ENCODE measurements around the gene OR51M1.
"Not testable (repeated sequence)": the region's sequence is repeated elsewhere in the genome, so short reads cannot be mapped to it uniquely, and the experiment has no call there.

OR51M1 gene, protein sequence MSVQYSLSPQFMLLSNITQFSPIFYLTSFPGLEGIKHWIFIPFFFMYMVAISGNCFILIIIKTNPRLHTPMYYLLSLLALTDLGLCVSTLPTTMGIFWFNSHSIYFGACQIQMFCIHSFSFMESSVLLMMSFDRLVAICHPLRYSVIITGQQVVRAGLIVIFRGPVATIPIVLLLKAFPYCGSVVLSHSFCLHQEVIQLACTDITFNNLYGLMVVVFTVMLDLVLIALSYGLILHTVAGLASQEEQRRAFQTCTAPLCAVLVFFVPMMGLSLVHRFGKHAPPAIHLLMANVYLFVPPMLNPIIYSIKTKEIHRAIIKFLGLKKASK

DNA sequence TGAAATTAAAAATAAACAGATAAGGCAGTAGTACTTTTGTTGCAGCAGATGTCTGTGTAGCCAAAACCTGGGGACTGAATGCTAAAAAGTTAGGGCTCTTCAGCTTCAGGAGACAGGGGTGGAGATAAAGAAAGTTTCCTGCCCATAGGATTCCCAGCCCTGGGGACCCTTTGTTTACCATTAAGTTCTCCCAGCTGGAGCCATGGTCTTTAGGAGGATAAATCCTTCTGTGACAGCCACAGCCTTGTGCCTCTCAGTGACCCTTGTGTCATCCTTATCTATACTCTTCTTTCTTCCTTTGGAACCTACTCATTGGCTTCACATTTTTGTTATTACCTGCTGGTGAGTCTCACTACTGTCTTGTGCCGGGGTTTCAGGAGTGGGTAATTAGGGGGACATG, at the start of gene OR51M1:
TSS of gene OR51M1 (plus strand) at position 237 of the 400 bp plus-strand sequence. CDS start 5,587 bp downstream, outside the sequence.
- no peak for DNase-seq

DNA sequence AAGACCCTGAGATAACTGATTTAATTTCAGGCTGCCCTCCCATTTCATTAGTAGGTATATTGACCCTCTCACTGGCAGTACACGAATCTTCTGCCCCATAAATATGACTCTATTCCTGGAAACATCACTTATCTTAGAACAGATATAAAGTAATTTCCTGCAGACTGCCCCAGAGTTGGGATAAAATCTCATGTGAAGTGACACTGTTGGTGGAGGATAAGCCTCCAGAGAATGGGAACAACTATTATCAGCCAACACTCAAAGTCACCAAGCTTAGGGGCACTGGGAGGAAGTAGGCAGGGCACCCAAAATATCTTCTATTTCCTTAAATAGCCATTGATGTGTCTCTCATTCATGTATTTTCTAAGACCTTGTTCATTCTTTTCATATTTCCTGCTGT, 48.4 kb upstream of the OR51M1 start:
- no peak for DNase-seq

DNA sequence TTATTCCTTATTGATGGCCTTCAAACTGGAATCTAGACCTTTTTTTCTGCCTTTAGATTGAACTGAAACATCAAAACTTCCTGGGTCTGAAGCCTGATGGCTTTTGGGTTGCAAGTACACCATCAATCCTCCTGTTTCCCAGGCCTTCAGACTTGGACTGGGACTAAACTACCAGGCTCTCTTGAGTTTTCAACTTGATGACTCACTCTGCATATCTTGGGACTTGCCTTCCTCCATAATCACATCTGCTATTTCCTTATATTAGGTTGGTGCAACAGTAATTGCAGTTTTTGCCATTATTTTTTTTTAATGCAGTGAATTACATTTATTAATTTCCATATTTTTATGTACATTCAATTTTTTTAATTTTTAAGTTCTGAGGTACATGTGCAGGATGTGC, 47.3 kb upstream of the OR51M1 start:
- no peak for DNase-seq

DNA sequence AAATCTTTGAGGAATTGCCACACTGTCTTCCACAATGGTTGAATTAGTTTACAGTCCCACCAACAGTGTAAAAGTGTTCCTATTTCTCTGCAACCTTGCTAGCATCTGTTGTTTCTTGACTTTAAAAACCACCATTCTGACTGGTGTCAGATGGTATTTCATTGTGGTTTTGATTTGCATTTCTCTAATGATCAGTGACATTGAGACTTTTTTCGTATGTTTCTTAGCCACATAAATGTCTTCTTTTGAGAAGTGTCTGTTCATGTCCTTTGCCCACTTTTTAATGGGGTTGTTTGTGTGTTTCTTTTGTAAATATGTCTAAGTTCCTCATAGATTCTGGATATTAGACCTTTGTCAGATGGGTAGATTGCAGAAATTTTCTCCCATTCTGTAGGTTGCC, 46.4 kb upstream of the OR51M1 start:
- not testable (repeated sequence) for DNase-seq

DNA sequence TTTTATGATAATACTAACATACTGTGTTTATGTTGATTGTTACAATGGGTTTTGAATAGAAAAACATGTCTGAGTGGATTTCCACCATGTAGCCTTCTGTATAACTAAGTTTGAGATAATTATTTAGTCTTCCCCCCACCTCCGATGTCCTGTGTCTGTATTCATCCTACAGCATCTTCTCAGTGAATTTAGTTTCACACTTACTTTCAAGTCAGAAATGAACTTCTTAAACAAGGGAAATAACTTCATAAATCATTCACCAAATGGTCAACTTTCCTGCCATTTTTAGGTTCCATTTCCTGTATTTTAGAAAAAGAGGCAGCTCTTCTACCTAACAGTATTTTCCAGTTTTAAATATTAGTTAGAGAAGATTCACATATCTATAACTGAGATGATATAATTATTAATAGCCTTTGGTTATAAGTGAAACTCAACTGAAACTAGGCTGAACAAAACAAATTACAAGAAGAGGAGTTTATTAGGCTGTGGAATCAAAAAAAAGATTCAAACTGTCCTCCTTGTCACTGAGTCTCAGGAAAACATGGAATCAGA, 43.8 kb upstream of the OR51M1 start:
- DNase-seq = no peak

DNA sequence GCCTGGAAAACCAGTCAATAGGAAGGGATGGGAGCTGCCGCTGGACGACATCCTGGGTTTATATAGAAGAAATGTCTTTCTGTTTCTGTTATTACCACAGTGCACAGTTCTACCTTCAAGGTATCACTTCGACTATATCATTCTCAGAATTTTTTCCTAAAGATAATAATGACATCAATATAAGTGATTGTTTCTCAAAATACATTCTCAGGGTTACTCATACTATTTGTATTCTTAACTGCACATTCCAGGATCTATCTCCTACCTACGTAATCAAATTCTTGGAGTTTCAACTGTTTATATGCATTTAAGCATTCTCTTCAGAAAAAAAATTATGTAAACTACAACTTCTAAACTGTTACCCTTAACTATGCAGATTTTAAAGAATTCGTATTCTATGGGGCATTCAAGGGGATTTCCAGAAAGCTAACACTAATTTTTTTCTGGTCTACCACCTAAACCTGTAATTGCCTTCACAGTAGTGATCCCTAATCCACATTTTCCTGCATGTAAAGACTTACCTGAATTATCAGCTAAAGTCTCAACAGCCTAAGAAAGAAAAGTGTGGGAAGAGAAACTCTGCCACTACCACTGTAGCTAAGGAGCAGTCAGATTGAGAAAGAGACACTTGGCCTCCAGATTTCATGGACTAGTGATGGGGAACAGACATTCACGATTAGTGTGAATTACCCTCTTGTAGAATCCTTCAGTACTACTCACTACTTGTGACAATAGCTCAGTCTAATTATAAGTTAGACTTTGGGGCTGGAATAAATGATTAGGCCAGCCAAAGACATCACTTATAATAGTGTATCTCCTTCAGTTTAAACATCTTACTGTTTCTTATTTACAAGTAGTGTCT, 39.9 kb upstream of the OR51M1 start, which contains the start of gene OR51B5:
TSS of gene OR51B5 (minus strand) at position 51 of the 862 bp plus-strand sequence. CDS start at position 51, 0 bp downstream.
- DNase-seq = no peak

DNA sequence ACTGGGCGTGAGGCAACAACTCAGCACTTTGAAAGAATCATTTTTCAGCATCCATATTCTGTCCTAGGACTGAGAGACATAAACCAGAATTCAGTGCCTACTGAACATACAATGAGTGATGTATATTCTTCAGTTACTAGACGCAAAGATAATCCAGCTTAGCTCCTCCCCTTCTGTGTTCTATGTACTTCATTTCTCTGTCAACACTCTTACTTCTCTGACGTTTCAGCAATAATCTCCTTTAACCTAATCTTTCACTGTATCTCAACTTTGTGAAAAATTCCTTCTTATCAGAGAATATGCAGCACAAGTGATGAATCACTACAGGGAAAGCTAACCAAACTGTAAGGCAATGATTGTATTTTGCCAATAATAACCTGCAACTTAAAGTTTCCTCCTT, 37.8 kb upstream of the OR51M1 start:
- DNase-seq = no peak

DNA sequence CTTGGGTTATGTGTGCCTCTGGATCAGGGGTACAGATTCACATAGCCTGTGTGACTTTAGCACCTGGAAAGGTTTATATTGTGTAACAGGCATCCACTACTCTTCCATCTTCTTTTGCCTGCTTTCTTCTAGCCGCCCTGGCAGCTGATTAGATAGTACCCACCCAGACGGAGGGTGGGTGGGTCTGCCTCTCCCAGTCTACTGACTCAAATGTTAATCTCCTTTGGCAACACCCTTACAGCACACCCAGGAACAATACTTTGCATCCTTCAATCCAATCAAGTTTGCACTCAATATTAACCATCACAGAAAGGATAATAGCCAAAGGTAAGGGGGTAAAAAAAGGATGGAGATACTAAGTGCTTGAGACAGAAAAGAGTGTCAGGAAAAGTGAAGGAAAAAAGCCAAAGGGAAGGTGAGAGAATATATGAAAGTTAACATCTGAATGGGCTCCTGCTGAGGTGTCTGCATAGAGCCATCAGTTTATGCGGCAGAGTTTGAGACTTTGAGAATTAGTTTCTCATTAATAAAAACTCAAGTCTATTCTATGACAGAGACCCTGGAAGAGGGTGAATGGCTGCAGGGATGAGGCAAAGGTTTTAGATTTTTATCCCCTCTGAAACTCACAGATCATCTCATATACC, 34.9 kb upstream of the OR51M1 start:
- DNase-seq = no peak

DNA sequence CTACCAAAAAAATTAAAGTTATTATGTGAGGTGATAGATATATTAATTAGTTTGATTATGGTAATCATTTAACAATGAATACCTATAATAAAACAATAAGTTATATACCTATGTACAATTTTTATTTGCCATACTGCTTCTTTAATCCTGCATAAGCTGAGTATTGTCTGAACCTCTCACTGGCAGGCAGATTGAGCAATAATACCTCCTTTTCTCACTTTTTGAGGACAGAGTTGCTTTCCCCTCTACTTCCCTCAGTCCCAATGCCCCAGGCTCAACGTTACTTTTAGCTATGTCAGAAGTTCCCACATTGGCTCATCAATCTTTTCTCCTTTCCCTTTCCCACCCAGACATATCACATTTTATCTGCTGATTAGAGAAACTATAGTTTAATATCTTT, 34.1 kb upstream of the OR51M1 start:
- no peak for DNase-seq

DNA sequence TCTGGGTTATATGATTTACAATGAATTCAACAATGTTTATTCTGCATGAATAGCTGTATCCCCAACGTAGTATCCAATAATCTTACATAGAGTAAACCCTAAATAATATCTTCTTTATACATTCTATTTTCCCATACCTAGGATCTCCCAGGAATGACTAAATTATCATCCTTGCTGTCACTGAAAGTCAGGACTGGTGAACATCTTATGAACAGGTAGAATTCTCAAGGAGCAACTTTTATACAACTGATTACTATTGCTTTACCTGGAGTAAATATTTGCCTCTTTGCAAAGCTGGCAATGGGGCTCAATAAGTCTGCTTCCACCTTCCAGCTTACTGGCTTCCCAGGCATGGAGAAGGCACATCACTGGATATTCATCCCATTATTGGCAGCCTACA, 32.4 kb upstream of the OR51M1 start, which contains the start of gene OR51B6:
TSS of gene OR51B6 (plus strand) at position 301 of the 400 bp plus-strand sequence. CDS start at position 301, 0 bp downstream.
- DNase-seq = no peak

DNA sequence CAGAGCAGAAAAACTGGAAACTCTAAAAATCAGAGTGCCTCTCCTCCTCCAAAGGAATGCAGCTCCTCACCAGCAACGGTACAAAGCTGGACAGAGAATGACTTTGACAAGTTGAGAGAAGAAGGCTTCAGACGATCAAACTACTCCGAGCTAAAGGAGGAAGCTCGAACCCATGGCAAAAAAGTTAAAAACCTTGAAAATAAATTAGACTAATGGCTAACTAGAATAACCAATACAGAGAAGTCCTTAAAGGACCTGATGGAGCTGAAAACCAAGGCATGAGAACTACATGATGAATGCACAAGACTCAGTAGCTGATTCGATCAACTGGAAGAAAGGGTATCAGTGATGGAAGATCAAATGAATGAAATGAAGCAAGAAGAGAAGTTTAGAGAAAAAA, 27.6 kb upstream of the OR51M1 start:
- not testable (repeated sequence) for DNase-seq

DNA sequence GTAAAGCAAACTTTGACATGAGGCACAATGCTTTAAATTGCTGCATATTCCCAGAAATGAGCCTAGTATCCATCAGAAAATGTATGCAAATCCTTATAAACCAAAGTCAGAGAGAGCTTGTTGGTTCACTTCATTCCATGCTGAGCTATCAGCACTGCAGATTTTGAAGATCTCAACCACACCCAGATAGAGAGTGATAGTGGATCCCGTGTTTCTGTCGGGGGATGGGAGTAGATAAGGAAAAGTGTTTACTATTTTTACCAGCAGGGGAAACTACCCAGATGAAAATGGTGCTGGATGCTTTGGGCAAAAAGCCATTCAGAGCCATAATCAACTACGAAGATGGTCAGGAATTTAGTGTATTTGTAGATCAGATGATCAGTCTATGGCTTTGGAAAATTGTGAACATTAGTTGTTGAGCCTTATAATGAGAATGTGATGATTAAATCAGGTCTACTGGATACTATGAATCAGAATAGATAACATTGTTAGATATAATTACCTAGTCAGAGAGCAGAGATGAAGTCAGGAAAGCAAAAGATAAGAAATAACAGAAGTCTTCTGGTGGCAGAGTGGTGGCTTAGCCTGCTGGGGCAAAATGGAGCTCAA, 21.5 kb upstream of the OR51M1 start:
- no peak for DNase-seq

DNA sequence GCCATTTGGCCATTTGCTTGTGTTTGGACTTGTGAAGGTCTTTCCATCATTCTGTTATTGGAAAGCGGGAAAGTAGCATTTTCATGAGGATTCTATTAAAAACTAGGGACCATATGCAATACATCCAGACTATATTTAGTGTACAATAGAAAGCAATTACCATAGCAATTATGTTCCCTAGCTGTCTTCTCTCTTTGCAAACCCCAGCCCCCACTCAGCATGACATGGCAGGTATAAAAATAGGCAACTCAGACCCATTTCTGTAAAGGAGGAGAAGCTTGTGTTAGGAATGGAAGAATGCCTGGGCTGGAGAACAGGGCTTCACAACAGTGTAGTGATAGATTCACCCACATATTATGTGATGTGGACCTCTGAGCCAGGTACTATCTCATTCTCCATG, 19.9 kb upstream of the OR51M1 start:
- no peak for DNase-seq

DNA sequence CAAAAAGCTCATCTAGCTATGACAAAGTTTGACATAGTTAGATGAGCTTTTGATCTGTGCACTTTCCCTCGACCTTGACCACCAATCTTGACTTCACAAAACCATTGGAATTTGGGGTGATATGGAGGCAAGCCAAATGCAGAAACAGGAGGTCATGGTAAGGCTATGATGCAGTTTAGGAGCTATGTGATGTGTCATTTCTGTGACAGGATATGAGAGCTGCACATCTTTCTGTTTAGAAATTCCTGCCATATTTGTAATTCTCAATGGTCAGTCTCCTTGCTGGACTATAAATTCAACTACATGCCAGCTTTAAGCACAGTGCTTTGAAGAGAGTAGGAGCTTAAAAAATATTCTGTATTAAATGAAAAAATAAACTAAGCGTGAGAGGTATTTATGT, 19.4 kb upstream of the OR51M1 start:
- DNase-seq = no peak

DNA sequence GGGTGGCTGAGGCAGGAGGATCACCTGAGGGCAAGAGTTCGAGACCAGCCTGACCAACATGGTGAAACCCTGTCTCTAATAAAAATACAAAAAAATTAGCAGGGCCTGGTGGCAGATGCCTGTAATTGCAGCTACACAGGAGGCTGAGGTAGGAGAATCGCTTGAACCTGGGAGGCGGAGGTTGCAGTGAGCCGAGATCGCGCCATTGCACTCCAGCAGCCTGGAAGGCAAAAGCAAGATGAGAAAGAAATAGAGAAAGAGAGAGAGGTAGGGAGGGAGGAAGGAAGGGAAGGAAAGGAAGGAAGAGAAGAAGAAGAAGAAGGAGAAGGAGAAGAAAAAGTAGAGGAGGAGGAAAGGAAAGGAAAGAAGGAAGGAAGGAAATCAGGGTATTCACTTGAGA, 17.2 kb upstream of the OR51M1 start:
- DNase-seq = not testable (repeated sequence)

DNA sequence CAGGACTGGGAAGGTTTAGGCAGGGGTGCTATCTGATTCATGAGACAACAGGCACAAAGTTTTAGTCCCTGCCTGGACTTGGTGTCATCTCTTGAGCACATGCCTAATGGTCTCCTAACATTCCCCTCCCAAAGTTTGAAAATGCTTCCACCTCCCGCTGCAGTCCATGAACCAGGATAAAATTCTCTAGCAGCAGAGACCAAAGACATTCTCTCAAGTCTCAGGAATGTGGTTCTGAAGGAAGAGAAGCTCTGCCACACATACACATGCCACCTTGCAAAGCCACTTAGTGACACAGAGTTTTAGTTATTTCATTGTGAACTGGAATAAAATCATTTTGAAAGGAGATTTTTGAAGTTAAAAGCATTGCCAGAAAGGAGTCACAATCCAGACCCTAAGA, 16.8 kb upstream of the OR51M1 start:
- DNase-seq = no peak

DNA sequence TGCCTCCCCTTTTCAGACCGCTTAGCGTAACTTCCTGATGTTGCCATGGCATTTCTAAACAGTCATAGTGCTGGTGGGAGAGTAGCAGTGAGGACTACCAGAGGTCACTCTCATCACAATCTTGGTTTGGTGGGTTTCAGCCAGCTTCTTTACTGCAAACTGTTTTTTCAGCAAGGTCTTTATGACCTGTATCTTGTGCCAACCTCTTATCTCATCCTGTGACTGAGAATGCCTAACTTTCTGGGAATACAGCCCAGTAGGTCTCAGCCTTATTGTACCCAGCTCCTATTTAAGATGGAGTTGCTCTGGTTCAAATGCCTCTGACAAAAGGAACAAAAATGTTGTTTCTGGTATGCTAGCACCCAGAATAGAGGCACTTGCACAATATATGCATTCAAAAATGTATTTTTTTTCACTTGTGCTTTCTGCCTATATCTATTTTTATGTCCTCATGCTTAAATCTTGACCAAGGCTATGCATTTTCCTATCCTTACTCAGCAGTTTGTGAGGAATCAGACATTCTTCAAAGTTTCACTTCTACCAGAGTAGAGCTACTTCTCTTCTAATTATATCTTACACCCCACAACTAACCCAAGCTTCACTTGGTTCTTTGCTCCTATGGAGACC, 16.1 kb upstream of the OR51M1 start:
- no peak for DNase-seq

DNA sequence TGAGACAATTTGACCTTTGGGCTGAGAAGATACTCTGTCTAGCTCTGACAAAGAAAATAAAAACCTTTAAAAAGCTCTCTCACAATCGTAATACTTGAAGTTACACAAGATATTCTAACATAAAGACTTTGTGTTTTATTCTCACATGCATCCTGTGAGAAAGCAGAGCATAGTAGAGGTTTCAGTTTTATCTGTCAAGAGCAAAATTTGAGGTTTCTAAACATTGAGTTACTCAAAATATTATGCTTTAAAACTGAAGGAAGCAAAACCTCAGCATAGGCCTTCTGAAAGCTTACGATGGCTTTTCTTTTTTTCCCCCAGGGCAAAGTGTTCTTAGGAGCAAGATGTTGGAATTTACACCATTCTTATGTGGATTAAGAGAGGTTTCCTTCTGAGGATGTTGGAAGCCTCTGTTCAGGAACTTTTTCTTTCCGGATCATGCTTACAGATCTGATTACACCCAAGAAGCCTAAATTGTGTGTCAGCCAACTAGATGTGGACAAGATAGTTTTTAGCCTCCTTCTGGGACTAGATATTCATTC, 15.0 kb upstream of the OR51M1 start:
- DNase-seq = no peak

DNA sequence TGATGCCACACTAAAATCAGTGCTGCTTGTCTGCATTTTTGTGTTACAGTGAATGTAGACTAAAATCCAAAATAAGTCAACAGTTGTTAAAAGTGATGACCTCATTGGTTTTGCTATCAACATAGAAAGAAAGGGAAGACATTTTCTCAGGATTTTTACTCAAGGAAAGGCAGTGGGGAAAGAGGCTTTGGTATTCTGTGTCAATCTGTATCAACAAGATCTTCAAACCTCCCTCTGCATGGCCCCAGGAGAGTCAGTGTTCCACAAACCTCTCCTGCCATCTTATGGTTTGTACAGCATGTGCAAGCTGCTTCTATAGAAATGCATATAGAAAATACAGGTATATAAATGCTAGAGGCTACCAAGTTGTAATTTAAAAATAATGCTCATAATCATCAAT, 13.8 kb upstream of the OR51M1 start:
- no peak for DNase-seq

DNA sequence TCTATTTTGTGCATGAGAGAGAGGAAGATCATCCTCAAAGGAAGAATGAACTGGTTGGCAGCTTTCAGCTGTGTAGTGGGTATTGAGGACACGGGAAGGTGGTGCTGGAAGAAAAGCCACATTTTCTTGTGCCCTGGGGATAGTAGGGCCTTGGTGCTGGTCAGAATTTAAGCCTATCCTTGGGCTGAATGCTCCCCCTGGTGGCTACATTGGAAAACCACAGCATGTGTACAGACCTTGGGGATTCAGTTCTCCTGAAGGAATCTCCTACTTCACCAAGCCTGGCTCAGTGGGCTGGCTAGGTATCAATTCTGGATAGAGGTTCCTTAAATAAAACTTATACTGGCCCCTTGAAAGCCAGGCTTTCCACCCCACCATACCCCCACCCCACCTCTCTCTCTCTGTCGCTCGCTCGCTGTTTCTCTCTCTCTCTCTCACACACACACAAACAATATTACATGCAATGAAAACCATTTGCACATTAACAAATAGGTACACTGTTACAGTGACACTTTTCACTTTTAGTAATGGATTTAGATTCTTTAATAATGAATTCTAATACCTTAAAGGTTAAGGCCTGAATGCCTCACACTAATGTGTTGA, 2.8 kb upstream of the OR51M1 start:
- peak; percentile 4 for DNase-seq

DNA sequence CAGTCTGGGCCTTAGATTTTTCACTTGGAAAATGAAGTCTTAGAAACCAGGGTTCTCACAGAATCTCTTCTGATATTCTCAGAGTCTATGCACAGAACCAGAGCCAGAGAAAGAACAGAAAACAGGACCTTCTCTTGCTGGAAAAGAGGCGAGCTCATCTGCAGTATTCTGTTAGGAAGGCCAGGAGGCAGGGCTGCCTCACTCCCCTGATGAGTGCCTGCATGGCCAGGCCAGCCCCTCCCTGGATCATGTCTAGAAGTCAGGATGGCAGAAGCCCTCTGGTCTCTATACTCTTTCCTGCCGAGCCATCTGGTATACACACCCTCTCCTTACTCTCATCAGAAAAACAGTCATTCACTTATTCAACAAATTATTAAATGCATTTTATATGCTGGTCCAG, 723 bp downstream of the OR51M1 start:
- DNase-seq = no peak

DNA sequence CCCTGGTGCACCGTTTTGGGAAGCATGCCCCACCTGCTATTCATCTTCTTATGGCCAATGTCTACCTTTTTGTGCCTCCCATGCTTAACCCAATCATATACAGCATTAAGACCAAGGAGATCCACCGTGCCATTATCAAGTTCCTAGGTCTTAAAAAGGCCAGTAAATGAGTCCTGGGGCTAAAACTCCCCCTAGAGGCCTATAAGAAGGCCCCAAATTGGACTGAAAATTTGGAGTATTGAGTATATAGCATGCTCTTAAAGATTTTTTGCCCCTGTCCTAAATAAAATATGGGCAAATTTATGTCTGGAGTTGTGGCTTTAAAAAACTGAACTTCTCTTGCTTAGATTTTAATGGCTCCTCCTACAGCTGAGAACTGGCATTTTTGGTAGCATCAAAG, 6.6 kb downstream of the OR51M1 start:
- no peak for DNase-seq
